Right lobe of liver (tissue), 6 donors: ENCODE measurements around the gene TRIM3. TPM values are rescaled to one million over a fixed set of nuclear protein-coding genes. Genes with fewer than 3 reads are reported as not detected.
A peak's percentile ranks its signal among the peaks of the same experiment; 100 is the strongest.

Experiments used
- ATAC-seq, 4 donors: fragments of 200-7000 bp; cut with Tn5 transposase; one replicate each; pipeline ENCODE4 v1.9.1; 2020; ENCODE audit warnings: mild to moderate bottlenecking in 4 of 4, moderate library complexity in 4 of 4
- DNase-seq, 3 donors: peaks; one replicate each; pipeline ENCODE4 v3.0.0-alpha.2; 2020
- H3K27ac ChIP-seq, 3 donors: fragments of 200-600 bp; one replicate each; pipeline ENCODE4 v1.8.0; 2022
- H3K27me3 ChIP-seq, 2 donors: fragments of 200-600 bp; one replicate each; pipeline ENCODE4 v1.8.0; 2022
- H3K36me3 ChIP-seq, 4 donors: fragments of 200-600 bp; sonication (generic) in 1 of 4; one replicate each; pipeline versions ENCODE4 v1.5.1 to v1.8.0; 2017 to 2022; ENCODE audit warnings: control low read depth in 1 of 4
- H3K4me1 ChIP-seq, 4 donors: fragments of 200-600 bp; sonication (generic) in 1 of 4; one replicate each; pipeline versions ENCODE4 v1.5.1 to v1.8.0; 2017 to 2022; ENCODE audit warnings: control low read depth in 1 of 4
- H3K4me3 ChIP-seq, 3 donors: fragments of 200-600 bp; one replicate each; pipeline ENCODE4 v1.8.0; 2022
- H3K9me3 ChIP-seq, 4 donors: fragments of 200-600 bp; sonication (generic) in 1 of 4; one replicate each; pipeline versions ENCODE4 v1.5.1 to v1.8.0; 2017 to 2022; ENCODE audit warnings: control low read depth in 1 of 4
- POLR2A ChIP-seq: fragments of 450-650 bp; IDR thresholded peaks from one replicate; pipeline ENCODE4 v1.6.1; 2017; ENCODE audit warnings: antibody characterized with exemption, mild to moderate bottlenecking
- WGBS: methylation state at CpG from one replicate; pipeline ENCODE4 v1.1.6; 2018; ENCODE audit warnings: low coverage, low lambda C conversion rate; ENCODE audit not compliant: insufficient coverage; ENCODE audit errors: missing lambda C conversion rate; 5-methylcytosine and 5-hydroxymethylcytosine counted together
- intact Hi-C, 2 donors: fragments of 100-400 bp; cut with DNase I; formaldehyde crosslinking; loops; one replicate each; pipeline versions ENCODE4 v1.11.2 to v1.14.1; 2022
- total RNA-seq, 6 experiments: library from RNA; depleted of rRNA in 2 of 6; stranded (reverse); fragments of >200 nt in 2 of 6; fragmentation: NEBNext Ultra II Directional in 3 of 6; extraction: Animal tissue kit (Norgen Biotek cat#: 25700) in 3 of 6; gene quantifications; one replicate each; pipeline versions ENCODE4 v1.1.0 to v1.2.4, GENCODE V29; 2016 to 2023
- TF ChIP-seq, protein P1 (sequence below), 4 donors: fragments of 200-600 bp in 3 of 4; fragments of 450-650 bp in 1 of 4; IDR thresholded peaks; one replicate each; pipeline versions ENCODE4 v1.5.1 to v1.8.0; 2016 to 2022; ENCODE audit warnings: antibody characterized with exemption in 4 of 4, mild to moderate bottlenecking in 2 of 4
- donor health status: DM: no; HTN: yes; CAD: no.
- donor health status: DM: no; HTN: no; CAD: no.
- donor health status: DM: no; HTN: no; CAD: no.
- donor health status: DM: no; HTN: yes; CAD: no.
- donor health status: DM: no; HTN: yes; CAD: no.

Gene TRIM3
- total RNA-seq, 6 experiments from 2014 or later: 5.0 to 8.9 (median 6.7) TPM

DNA sequence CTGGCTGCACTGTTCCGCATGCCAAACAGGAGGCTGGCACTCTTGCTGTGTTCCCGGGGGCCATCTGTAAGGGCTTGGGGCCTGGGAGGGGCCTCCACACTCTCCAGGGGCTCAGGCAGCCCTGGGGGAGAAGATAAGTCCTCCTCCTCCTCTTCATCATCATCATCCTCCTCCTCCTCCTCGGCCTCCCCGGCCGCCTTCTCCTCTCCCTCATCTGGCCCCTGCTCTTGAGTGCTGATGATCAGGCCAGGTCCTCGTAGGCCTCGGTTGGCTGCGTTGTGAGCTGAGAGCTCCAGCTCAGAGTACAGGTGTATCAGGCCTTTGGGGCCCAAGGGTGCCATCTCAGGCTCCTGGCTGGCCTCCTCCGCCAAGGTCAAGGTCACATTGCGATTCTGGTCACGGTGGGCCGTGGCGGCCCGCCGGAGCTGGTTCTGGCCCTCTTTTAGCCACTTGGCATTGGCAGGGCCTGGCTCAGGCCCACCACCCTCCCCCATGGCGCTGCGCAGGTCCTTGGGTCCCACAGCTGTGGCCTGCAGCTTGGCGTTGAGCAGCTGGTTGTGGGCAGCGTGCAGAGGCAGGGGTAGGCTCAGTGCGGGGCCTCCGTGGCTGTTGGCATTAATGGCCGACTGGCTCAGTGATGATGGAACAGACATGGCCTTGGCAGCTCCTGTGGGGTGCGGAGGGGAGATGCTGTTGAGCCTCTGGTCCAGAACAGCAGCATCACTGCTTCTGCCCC is 62.9 kb downstream of the TRIM3 start:
- no peak for DNase-seq
- peak in 1 of 4 donors; percentile 12 for ATAC-seq
- TF ChIP-seq, protein P1, sequence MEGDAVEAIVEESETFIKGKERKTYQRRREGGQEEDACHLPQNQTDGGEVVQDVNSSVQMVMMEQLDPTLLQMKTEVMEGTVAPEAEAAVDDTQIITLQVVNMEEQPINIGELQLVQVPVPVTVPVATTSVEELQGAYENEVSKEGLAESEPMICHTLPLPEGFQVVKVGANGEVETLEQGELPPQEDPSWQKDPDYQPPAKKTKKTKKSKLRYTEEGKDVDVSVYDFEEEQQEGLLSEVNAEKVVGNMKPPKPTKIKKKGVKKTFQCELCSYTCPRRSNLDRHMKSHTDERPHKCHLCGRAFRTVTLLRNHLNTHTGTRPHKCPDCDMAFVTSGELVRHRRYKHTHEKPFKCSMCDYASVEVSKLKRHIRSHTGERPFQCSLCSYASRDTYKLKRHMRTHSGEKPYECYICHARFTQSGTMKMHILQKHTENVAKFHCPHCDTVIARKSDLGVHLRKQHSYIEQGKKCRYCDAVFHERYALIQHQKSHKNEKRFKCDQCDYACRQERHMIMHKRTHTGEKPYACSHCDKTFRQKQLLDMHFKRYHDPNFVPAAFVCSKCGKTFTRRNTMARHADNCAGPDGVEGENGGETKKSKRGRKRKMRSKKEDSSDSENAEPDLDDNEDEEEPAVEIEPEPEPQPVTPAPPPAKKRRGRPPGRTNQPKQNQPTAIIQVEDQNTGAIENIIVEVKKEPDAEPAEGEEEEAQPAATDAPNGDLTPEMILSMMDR (IDR thresholded peaks at IDR 0.05): no peak
- no peak for TF ChIP-seq POLR2A
- no peaks in the 10 kb centered on the region for H3K27me3 ChIP-seq
- no peak overlapping the region for H3K4me3 ChIP-seq
- H3K4me1 ChIP-seq: no peaks in the 10 kb centered on the region
- WGBS: 90% methylated on average over 2 of the region's 23 CpGs
- no peaks in the 10 kb centered on the region for H3K36me3 ChIP-seq
- H3K27ac ChIP-seq: no peak overlapping the region
- intact Hi-C loops: no loop called here
- no peaks in the 10 kb centered on the region for H3K9me3 ChIP-seq

DNA sequence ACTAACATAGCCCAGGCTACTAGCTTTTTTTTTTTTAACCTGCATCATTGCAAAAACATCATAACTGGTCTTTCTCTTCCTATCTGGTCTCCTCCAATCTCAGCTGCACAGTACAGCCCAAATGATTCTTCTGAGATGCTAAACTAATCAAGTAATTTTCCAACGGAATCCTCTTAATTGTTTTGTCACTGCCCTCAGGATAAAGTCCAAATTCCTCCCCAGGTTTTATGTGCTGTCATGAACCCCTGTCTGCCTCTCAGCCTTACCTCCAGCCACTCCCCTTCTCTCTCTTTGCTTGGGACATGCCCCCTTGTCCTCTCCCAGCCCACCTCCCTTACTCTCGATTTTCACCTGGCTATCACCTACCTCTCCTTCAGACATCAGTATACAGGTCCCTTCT is 67.4 kb downstream of the TRIM3 start:
- no peaks in the 10 kb centered on the region for H3K9me3 ChIP-seq
- H3K27me3 ChIP-seq: no peaks in the 10 kb centered on the region
- no peaks in the 10 kb centered on the region for H3K4me1 ChIP-seq
- WGBS: 19% methylated on average over 2 of the region's 2 CpGs
- no peaks in the 10 kb centered on the region for H3K36me3 ChIP-seq
- ATAC-seq (peak in 3 of 4 donors; percentile 18 to 43 (median 35)), DNase-seq (no peak)
- intact Hi-C loops: no loop called here
- H3K27ac ChIP-seq: no peak overlapping the region
- no peak for TF ChIP-seq POLR2A
- TF ChIP-seq, protein P1 (IDR thresholded peaks at IDR 0.05): no peak
- no peak overlapping the region for H3K4me3 ChIP-seq

DNA sequence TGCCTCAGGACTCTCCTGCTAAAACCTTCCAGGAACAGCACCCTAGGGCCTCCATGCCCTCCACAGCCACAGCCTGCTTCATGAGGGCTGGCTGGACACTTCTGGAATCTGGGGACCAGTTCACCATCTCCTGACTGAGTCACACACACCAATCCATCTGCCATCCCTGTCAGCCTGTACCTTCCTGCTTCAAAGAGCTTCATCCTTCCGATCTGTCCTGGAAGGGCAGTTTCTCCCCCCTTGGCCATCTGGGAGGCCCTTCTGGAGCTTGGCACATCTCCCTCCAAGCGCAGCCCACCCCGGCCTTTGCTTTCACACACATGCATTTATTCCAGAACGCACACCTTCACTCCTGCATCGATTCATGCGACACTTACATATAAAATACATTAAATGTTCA is 67.9 kb downstream of the TRIM3 start:
- Histone ChIP-seq H3K27ac (no peak overlapping the region), H3K4me3 (no peak overlapping the region), H3K27me3 (no peaks in the 10 kb centered on the region), H3K9me3 (no peaks in the 10 kb centered on the region), H3K4me1 (no peaks in the 10 kb centered on the region), H3K36me3 (no peaks in the 10 kb centered on the region)
- intact Hi-C loops: no loop called here
- no peak for ATAC-seq
- 96% methylated on average over 3 of the region's 6 CpGs for WGBS
- no peak for DNase-seq
- TF ChIP-seq, protein P1 (IDR thresholded peaks at IDR 0.05): no peak
- TF ChIP-seq POLR2A: no peak

DNA sequence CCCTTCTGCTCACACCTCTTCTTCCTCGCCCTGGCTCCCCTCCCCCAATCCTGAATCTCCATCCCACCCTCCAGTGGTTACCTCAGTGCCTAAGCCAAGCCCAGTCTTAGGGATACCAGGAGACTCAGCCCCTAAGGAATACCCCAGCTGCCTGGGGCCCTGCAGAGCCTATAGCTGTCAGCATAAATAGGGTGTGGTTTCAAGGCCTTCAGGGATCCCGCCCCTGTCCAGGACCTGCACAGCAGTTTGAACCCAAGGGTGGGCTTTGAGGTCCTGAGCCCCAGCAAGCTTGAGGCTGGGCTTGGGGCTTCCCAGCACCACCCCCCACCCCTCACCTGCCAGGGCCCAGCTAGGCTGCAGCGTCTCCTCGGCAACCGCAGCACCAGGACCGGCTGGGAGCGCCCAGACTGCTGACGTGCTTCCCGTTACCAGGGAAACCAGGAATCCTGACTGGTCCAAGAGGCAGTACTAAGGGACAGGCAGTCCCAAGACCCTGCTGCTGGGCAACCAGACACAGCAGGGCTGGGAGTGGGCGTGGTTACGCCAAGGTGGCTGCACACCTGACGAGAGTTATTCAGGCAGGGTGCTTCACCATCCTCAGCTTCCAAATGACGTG is 68.6 kb downstream of the TRIM3 start:
- H3K4me1 ChIP-seq: no peaks in the 10 kb centered on the region
- 100% methylated on average over 1 of the region's 13 CpGs for WGBS
- DNase-seq: no peak
- no peaks in the 10 kb centered on the region for H3K9me3 ChIP-seq
- no peak overlapping the region for H3K4me3 ChIP-seq
- no peak overlapping the region for H3K27ac ChIP-seq
- TF ChIP-seq, protein P1 (IDR thresholded peaks at IDR 0.05): no peak
- TF ChIP-seq POLR2A: no peak
- ATAC-seq: no peak
- no peaks in the 10 kb centered on the region for H3K27me3 ChIP-seq
- intact Hi-C loops: no loop called here
- no peaks in the 10 kb centered on the region for H3K36me3 ChIP-seq
